ENCODE data around the gene PCNX3. TPM values are rescaled to one million over a fixed set of nuclear protein-coding genes. Genes with fewer than 3 reads are reported as not detected.
A peak's percentile ranks its signal among the peaks of the same experiment; 100 is the strongest.

Gene PCNX3
- total RNA-seq, 1 donor from 2014 or later: 45.6 TPM

- no peak overlapping the region for H3K27ac ChIP-seq (ENCODE audit: low read depth, low read length)
- Mint-ChIP-seq H3K4me1 (ENCODE audit: low read depth, unreplicated experiment) (peaks cover 4% of the 10 kb centered on the region), H3K9me3 (ENCODE audit: unreplicated experiment) (no peaks in the 10 kb centered on the region), H3K36me3 (ENCODE audit: low read depth, unreplicated experiment) (peaks cover 3% of the 10 kb centered on the region), H3K27ac (ENCODE audit: unreplicated experiment) (no peak overlapping the region), H3K4me3 (ENCODE audit: unreplicated experiment) (peak overlapping the region; percentile 27), H3K27me3 (ENCODE audit: low read depth, unreplicated experiment) (no peaks in the 10 kb centered on the region)
- H4K20me1 ChIP-seq (ENCODE audit: insufficient read depth, low read length): peaks cover 41% of the 10 kb centered on the region
- H3K36me3 ChIP-seq (ENCODE audit: insufficient read depth, low read length): peaks cover 15% of the 10 kb centered on the region
- no peak overlapping the region for H3K4me3 ChIP-seq (ENCODE audit: insufficient read depth, low read depth, low read length)
- peaks cover 18% of the 10 kb centered on the region for H3K79me2 ChIP-seq (ENCODE audit: insufficient read depth, low read length)
- no peaks in the 10 kb centered on the region for H3K9me3 ChIP-seq (ENCODE audit: insufficient read depth, low read depth, low read length)
- peak overlapping the region; percentile 10 for H3K9ac ChIP-seq (ENCODE audit: low read length)
- no peak overlapping the region for H2AFZ ChIP-seq (ENCODE audit: low read depth, low read length)
- no peak overlapping the region for H3K4me2 ChIP-seq (ENCODE audit: low read length)
- H3K4me1 ChIP-seq (ENCODE audit: insufficient read depth, low read length): peaks cover 17% of the 10 kb centered on the region
- no peak for DNase-seq (ENCODE audit: low read depth)
- no peak for TF ChIP-seq CTCF (IDR thresholded peaks at IDR 0.05; ENCODE audit: insufficient read depth, low read depth, low read length)
- no peak for TF ChIP-seq EZH2 (IDR thresholded peaks at IDR 0.05; ENCODE audit: insufficient read depth, low read length)
- H3K27me3 ChIP-seq (ENCODE audit: insufficient read depth, low read length): no peaks in the 10 kb centered on the region
- no peak for FAIRE-seq
Measured at GRCh38 chr11:65636108-65637031, 20.8 kb downstream of the PCNX3 start.

GRCh38 chr11:65637032-65637557 lies 21.5 kb downstream of the PCNX3 start:
- TF ChIP-seq EZH2 (IDR thresholded peaks at IDR 0.05; ENCODE audit: insufficient read depth, low read length): no peak
- TF ChIP-seq CTCF (IDR thresholded peaks at IDR 0.05; ENCODE audit: insufficient read depth, low read depth, low read length): no peak
- Mint-ChIP-seq H3K4me1 (ENCODE audit: low read depth, unreplicated experiment) (peaks cover 6% of the 10 kb centered on the region), H3K36me3 (ENCODE audit: low read depth, unreplicated experiment) (peaks cover 11% of the 10 kb centered on the region), H3K4me3 (ENCODE audit: unreplicated experiment) (peak overlapping the region; percentile 64), H3K27me3 (ENCODE audit: low read depth, unreplicated experiment) (no peaks in the 10 kb centered on the region), H3K27ac (ENCODE audit: unreplicated experiment) (no peak overlapping the region), H3K9me3 (ENCODE audit: unreplicated experiment) (no peaks in the 10 kb centered on the region)
- Histone ChIP-seq H3K9ac (ENCODE audit: low read length) (peak overlapping the region; percentile 86), H3K27me3 (ENCODE audit: insufficient read depth, low read length) (no peaks in the 10 kb centered on the region), H3K4me2 (ENCODE audit: low read length) (peak overlapping the region; percentile 98), H3K36me3 (ENCODE audit: insufficient read depth, low read length) (peaks cover 15% of the 10 kb centered on the region), H3K9me3 (ENCODE audit: insufficient read depth, low read depth, low read length) (no peaks in the 10 kb centered on the region), H4K20me1 (ENCODE audit: insufficient read depth, low read length) (peaks cover 41% of the 10 kb centered on the region), H3K4me1 (ENCODE audit: insufficient read depth, low read length) (peaks cover 18% of the 10 kb centered on the region), H3K4me3 (ENCODE audit: insufficient read depth, low read depth, low read length) (no peak overlapping the region), H3K27ac (ENCODE audit: low read depth, low read length) (no peak overlapping the region), H3K79me2 (ENCODE audit: insufficient read depth, low read length) (peaks cover 21% of the 10 kb centered on the region), H2AFZ (ENCODE audit: low read depth, low read length) (no peak overlapping the region)
- no peak for DNase-seq (ENCODE audit: low read depth)
- FAIRE-seq: no peak
